Subcutaneous adipose tissue (tissue), 4 donors: ENCODE results near the gene SMG1. TPM values are rescaled to one million over a fixed set of nuclear protein-coding genes. Genes with fewer than 3 reads are reported as not detected.

Experiments used
- CTCF ChIP-seq: fragments of 450-650 bp; IDR thresholded peaks from one replicate; pipeline ENCODE4 v1.5.1; 2016; ENCODE audit warnings: low read depth, mild to moderate bottlenecking, control low read depth, antibody characterized with exemption, moderate library complexity
- total RNA-seq, 4 donors: library from RNA; depleted of rRNA; stranded (reverse); fragments of >200 nt; gene quantifications; one replicate each; pipeline ENCODE4 v1.1.0, GENCODE V29; 2016

Gene SMG1
- total RNA-seq, 4 donors from 2014 or later: 109 to 128 (median 117) TPM

GRCh38 chr16:18801145-18801972, 124.8 kb downstream of the SMG1 start, which contains the start of gene ARL6IP1:
ARL6IP1 (minus strand) TSS chr16:18801549; CDS start chr16:18801466, 83 bp downstream.
- no peak for TF ChIP-seq CTCF

- no peak for TF ChIP-seq CTCF
Measured at GRCh38 chr16:18800775-18801144, 125.4 kb downstream of the SMG1 start.

GRCh38 chr16:18800293-18800692, 125.9 kb downstream of the SMG1 start:
- TF ChIP-seq CTCF: no peak

- no peak for TF ChIP-seq CTCF
Measured at GRCh38 chr16:18799500-18799899, 126.7 kb downstream of the SMG1 start.

- TF ChIP-seq CTCF: no peak
Measured at GRCh38 chr16:18797746-18798145, 128.5 kb downstream of the SMG1 start.

- TF ChIP-seq CTCF: no peak
Measured at GRCh38 chr16:18796377-18796776, 129.8 kb downstream of the SMG1 start.

GRCh38 chr16:18792836-18793433, 133.3 kb downstream of the SMG1 start:
- no peak for TF ChIP-seq CTCF
